ENCODE measurements around the gene ST8SIA6.
A peak's percentile ranks its signal among the peaks of the same experiment; 100 is the strongest.
"Not testable (repeated sequence)": the region's sequence is repeated elsewhere in the genome, so short reads cannot be mapped to it uniquely, and the experiment has no call there.

Gene ST8SIA6

GRCh38 chr10:17413876-17414275 lies 40.5 kb downstream of the ST8SIA6 start:
- TF ChIP-seq Cebpa-rat (IDR thresholded peaks at IDR 0.05): no peak
- H3K27ac ChIP-seq: no peak overlapping the region
- no peak overlapping the region for H3K4me2 ChIP-seq
- H3K27me3 ChIP-seq: no peaks in the 10 kb centered on the region
- H3K4me1 ChIP-seq: peaks cover 0 to 17% (median 4%) of the 10 kb centered on the region in 10 experiments; a peak in 7 of 20 replicates
- no peaks in the 10 kb centered on the region for H3K36me3 ChIP-seq
- no peak overlapping the region for H3K4me3 ChIP-seq
- peaks cover 0 to 22% (median 12%) of the 10 kb centered on the region in 11 experiments; a peak in 12 of 22 replicates for H3K9me3 ChIP-seq (replicated peaks in 1 of 11)
- H3K9ac ChIP-seq: no peak overlapping the region
- H4K20me1 ChIP-seq: no peaks in the 10 kb centered on the region

- H3K27ac ChIP-seq: no peak overlapping the region
- H3K4me3 ChIP-seq: no peak overlapping the region
- no peak overlapping the region for H3K9ac ChIP-seq
- no peaks in the 10 kb centered on the region for H4K20me1 ChIP-seq
- H3K4me2 ChIP-seq: no peak overlapping the region
- H3K27me3 ChIP-seq: no peaks in the 10 kb centered on the region
- peaks cover 0 to 17% (median 4%) of the 10 kb centered on the region in 10 experiments; a peak in 7 of 20 replicates for H3K4me1 ChIP-seq
- no peaks in the 10 kb centered on the region for H3K36me3 ChIP-seq
- TF ChIP-seq Cebpa-rat (IDR thresholded peaks at IDR 0.05): no peak
- H3K9me3 ChIP-seq (replicated peaks in 1 of 11): peaks cover 0 to 10% (median 2%) of the 10 kb centered on the region in 11 experiments; a peak in 9 of 22 replicates
Measured at GRCh38 chr10:17412323-17412722, 42.1 kb downstream of the ST8SIA6 start.

DNA sequence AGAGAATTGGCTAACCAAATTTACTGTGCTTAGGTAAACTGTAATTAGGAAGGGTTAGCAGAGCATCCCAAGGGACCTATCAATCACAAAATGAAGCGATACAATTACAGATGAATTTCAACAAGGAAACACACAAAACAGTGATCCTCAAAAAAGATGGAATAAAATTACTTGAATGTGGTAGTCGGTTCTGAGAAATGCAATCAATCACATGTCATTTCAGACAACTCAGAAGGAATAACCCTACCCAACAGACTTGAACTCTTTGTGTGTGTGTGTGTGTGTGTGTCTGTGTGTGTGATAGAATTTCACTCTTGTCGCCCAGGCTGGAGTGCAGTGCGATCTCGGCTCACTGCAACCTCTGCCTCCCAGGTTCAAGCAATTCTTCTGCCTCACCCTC lies 43.5 kb downstream of the ST8SIA6 start:
- Histone ChIP-seq H3K4me1 (peaks cover 0 to 17% (median 4%) of the 10 kb centered on the region in 10 experiments; a peak in 7 of 20 replicates), H3K36me3 (no peaks in the 10 kb centered on the region), H3K27ac (no peak overlapping the region), H3K4me2 (0 out of 22 replicates have a peak overlapping the region, but pooled peaks of 1 of the 11 experiments have one; percentile 21), H3K27me3 (no peaks in the 10 kb centered on the region), H3K4me3 (no peak overlapping the region), H3K9me3 (replicated peaks in 1 of 11) (peaks cover 0 to 7% (median 0%) of the 10 kb centered on the region in 11 experiments; a peak in 1 of 22 replicates), H4K20me1 (no peaks in the 10 kb centered on the region), H3K9ac (no peak overlapping the region)
- no peak for TF ChIP-seq Cebpa-rat (IDR thresholded peaks at IDR 0.05)

DNA sequence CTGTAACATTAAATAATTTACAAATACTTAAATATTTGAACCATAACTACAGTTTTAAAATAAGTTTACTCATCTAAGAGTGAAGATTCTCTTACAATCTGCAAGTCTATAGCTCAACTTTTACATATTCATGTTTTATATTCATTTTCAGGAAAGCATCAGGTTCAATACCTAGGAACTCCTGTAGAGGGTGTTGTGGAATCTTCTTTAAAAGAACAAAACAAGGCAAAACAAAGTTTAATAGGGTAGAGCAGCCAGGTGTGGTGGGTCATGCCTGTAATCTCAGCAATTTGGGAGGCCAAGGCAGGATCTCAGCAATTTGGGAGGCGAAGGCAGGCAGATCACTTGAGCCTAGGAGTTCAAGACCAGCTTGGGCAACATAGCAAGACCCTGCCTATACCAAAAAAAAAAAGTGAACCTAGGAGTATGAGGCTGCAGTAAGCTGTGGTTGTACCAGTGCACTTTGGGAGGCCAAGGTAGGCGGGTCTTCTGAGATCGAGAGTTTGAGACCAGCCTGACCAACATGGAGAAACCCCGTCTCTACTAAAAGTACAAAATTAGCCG lies 45.1 kb downstream of the ST8SIA6 start:
- H3K9ac ChIP-seq: no peak overlapping the region
- H3K4me2 ChIP-seq: 0 out of 22 replicates have a peak overlapping the region, but pooled peaks of 1 of the 11 experiments have one; percentile 21
- peaks cover 0 to 17% (median 4%) of the 10 kb centered on the region in 10 experiments; a peak in 7 of 20 replicates for H3K4me1 ChIP-seq
- H3K27me3 ChIP-seq: no peaks in the 10 kb centered on the region
- no peaks in the 10 kb centered on the region for H4K20me1 ChIP-seq
- H3K27ac ChIP-seq: no peak overlapping the region
- H3K9me3 ChIP-seq (replicated peaks in 1 of 11): peaks cover 0 to 2% (median 0%) of the 10 kb centered on the region in 11 experiments; a peak in 1 of 22 replicates
- H3K4me3 ChIP-seq: no peak overlapping the region
- no peak for TF ChIP-seq Cebpa-rat (IDR thresholded peaks at IDR 0.05)
- H3K36me3 ChIP-seq: no peaks in the 10 kb centered on the region

GRCh38 chr10:17407047-17407446 lies 47.3 kb downstream of the ST8SIA6 start:
- no peaks in the 10 kb centered on the region for H4K20me1 ChIP-seq
- no peaks in the 10 kb centered on the region for H3K36me3 ChIP-seq
- H3K27me3 ChIP-seq: no peaks in the 10 kb centered on the region
- H3K4me1 ChIP-seq: peaks cover 0 to 17% (median 4%) of the 10 kb centered on the region in 10 experiments; a peak in 7 of 20 replicates
- no peak overlapping the region for H3K4me2 ChIP-seq
- H3K27ac ChIP-seq: no peak overlapping the region
- H3K9ac ChIP-seq: no peak overlapping the region
- no peaks in the 10 kb centered on the region for H3K9me3 ChIP-seq (replicated peaks in 1 of 11)
- TF ChIP-seq Cebpa-rat (IDR thresholded peaks at IDR 0.05): no peak
- no peak overlapping the region for H3K4me3 ChIP-seq

DNA sequence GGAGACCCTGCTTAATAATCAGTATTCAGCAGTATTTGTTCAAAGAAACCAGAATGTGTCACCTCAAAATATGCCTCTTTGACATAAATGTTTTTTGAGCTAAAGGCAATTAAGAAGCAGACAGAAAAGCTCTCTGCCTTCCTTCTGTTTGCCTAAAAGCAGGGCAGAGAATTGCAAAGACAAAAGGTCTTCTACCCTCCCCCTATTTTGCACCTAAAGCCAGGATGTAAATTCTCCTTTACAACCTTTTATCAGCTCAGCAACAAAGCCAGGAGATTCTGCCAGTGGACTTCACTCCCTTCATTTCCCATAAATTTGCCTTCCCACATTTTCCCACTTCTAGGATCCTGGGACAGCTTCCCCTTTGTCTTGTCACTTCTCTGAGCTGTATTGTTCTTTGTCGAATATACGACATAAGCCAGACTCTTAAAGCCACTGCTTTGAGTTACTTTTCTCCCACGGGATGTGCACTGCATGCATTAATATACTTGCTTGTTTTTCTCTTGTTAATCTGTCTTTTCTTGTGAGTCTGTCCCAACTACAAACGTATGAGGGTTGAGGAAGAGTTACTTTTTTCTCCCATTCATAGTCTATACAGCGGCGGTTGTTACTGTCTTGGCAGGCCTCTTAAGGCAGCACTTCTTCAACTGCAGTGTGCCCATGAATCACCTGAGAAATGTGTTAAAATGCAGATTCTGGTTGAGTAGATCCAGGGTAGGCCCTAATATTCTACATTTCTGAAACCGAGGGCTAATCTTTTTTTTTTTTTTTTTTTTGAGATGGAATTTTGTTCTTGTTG lies 48.2 kb downstream of the ST8SIA6 start:
- Histone ChIP-seq H3K4me1 (peaks cover 0 to 17% (median 4%) of the 10 kb centered on the region in 10 experiments; a peak in 7 of 20 replicates), H3K4me3 (no peak overlapping the region), H3K9ac (no peak overlapping the region), H4K20me1 (no peaks in the 10 kb centered on the region), H3K27me3 (no peaks in the 10 kb centered on the region), H3K4me2 (no peak overlapping the region), H3K9me3 (replicated peaks in 1 of 11) (no peaks in the 10 kb centered on the region; a peak in 1 of 22 replicates), H3K36me3 (no peaks in the 10 kb centered on the region), H3K27ac (no peak overlapping the region)
- TF ChIP-seq Cebpa-rat (IDR thresholded peaks at IDR 0.05): no peak

DNA sequence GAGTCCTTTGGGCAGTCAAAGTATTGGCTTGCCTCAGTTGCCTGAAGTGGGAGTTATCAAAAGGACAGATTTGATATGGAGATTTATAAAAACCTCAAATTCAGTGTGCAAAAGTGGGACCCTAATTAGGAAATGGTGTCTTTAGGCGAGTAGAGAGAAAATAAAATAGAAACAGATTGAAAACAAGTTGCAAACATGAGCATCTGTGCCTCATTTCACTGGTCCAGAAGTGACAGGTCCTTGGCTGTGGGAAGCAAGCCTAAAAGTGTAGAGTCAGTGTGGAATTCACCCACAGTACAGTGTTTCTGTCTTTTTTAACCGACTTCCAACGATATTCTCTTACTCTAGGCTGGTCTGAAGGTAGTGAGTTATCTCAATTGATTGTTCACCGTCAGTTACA lies 51.2 kb downstream of the ST8SIA6 start:
- H4K20me1 ChIP-seq: no peaks in the 10 kb centered on the region
- no peaks in the 10 kb centered on the region for H3K4me1 ChIP-seq
- H3K4me2 ChIP-seq: no peak overlapping the region
- TF ChIP-seq Cebpa-rat (IDR thresholded peaks at IDR 0.05): no peak
- no peaks in the 10 kb centered on the region; a peak in 1 of 22 replicates for H3K9me3 ChIP-seq (replicated peaks in 1 of 11)
- no peak overlapping the region for H3K27ac ChIP-seq
- no peak overlapping the region for H3K4me3 ChIP-seq
- H3K9ac ChIP-seq: no peak overlapping the region
- no peaks in the 10 kb centered on the region for H3K36me3 ChIP-seq
- H3K27me3 ChIP-seq: no peaks in the 10 kb centered on the region

DNA sequence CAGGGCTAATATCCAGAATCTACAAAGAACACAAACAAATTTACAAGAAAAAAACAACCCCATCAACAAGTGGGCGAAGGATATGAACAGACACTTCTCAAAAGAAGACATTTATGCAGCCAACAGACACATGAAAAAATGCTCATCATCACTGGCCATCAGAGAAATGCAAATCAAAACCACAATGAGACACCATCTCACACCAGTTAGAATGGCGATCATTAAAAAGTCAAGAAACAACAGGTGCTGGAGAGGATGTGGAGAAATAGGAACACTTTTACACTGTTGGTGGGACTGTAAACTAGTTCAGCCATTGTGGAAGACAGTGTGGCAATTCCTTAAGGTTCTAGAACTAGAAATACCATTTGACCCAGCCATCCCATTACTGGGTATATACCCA lies 52.4 kb downstream of the ST8SIA6 start:
- not testable (repeated sequence) for H3K4me2 ChIP-seq; H3K27me3 ChIP-seq; H3K36me3 ChIP-seq; H3K27ac ChIP-seq; H3K4me1 ChIP-seq; H3K9me3 ChIP-seq (replicated peaks in 1 of 11); H3K4me3 ChIP-seq; H4K20me1 ChIP-seq; H3K9ac ChIP-seq

DNA sequence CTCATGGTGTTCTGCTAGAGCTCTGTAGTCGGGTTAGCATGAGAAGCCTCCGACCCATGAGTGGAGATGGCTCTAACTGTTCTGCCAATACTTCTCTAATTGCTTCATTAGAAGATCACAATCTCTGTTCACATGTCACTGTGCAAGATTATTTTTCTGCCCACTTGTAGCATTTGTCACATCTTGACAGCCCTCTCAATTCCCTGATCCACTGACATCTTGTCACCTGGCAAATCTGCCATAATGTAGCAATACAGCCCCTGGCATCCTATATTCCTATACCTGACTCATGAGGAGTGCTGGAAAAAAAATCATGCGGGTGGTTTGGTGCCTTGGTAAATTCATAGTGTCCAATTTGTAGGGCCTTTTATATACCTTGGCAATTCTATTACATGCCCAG lies 58.4 kb downstream of the ST8SIA6 start:
- H3K4me2 ChIP-seq: no peak overlapping the region
- TF ChIP-seq Cebpa-rat (IDR thresholded peaks at IDR 0.05): no peak
- no peaks in the 10 kb centered on the region for H3K4me1 ChIP-seq
- no peak overlapping the region for H3K4me3 ChIP-seq
- H3K9ac ChIP-seq: no peak overlapping the region
- H3K9me3 ChIP-seq (replicated peaks in 1 of 11): no peaks in the 10 kb centered on the region
- H4K20me1 ChIP-seq: no peaks in the 10 kb centered on the region
- no peaks in the 10 kb centered on the region for H3K27me3 ChIP-seq
- H3K27ac ChIP-seq: no peak overlapping the region
- no peaks in the 10 kb centered on the region for H3K36me3 ChIP-seq

All from BLaER1 treated with 17β-estradiol and CSF1 and Interleukin-3, amounts not matched to agents 10 nM and 100 nM (cell line).